Left renal cortex interstitium (tissue), 4 donors: ENCODE data around the gene ORM1. TPM values are rescaled to one million over a fixed set of nuclear protein-coding genes. Genes with fewer than 3 reads are reported as not detected.
"Not testable (repeated sequence)": the region's sequence is repeated elsewhere in the genome, so short reads cannot be mapped to it uniquely, and the experiment has no call there.

Experiments
- DNase-seq, 4 donors: peaks; one replicate each; pipeline ENCODE4 v3.0.0-alpha.2; 2013; ENCODE audit warnings: low read depth in 4 of 4, low spot score in 2 of 4, missing footprints in 1 of 4
- polyA plus RNA-seq, 4 donors: library from polyadenylated mRNA; unstranded; fragments of 120-200 nt; gene quantifications; one replicate each; pipeline ENCODE4 v1.2.1, GENCODE V29; 2013; ENCODE audit not compliant: insufficient read length in 4 of 4

ORM1 gene
- polyA plus RNA-seq, 4 donors = 0.25 to 2.3 (median 0.25) TPM; not detected in 1

- not testable (repeated sequence) for DNase-seq
Observed at GRCh38 chr9:114322160-114322818, 609 bp upstream of the ORM1 start.

DNA sequence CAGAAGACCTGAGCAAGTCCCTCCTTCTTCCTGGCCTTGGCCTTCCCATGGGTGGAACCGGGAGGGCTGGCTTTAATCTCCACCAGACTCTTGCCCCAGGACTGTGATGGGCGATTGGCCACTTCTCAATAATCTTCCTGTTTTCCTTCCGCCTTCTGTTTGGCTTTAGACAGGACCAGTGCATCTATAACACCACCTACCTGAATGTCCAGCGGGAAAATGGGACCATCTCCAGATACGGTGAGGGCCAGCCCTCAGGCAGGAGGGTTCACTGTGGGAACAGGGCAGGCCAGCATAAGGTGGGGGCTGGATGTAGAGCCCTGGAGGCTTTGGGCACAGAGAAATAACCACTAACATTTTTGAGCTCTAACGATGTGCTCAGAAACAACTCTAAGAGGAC is 951 bp downstream of the ORM1 start:
- DNase-seq = not testable (repeated sequence)

DNA sequence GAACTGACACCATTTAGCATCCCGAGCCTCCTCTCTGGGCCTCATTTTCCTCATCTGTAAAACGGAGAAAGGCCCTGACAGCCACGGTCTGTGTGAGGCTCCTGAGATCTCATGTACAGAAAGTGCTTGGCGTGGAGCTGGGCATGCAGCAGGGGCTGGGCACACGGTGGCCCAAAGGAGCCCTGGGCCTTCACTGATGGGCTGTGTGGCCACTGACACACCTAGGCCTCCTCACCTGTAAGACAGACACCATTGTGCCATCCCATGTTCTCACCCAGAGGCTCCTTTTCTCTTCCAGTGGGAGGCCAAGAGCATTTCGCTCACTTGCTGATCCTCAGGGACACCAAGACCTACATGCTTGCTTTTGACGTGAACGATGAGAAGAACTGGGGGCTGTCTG is 1.6 kb downstream of the ORM1 start:
- DNase-seq = no peak

- DNase-seq = not testable (repeated sequence)
Observed at GRCh38 chr9:114324965-114325364, 2.1 kb downstream of the ORM1 start.

DNA sequence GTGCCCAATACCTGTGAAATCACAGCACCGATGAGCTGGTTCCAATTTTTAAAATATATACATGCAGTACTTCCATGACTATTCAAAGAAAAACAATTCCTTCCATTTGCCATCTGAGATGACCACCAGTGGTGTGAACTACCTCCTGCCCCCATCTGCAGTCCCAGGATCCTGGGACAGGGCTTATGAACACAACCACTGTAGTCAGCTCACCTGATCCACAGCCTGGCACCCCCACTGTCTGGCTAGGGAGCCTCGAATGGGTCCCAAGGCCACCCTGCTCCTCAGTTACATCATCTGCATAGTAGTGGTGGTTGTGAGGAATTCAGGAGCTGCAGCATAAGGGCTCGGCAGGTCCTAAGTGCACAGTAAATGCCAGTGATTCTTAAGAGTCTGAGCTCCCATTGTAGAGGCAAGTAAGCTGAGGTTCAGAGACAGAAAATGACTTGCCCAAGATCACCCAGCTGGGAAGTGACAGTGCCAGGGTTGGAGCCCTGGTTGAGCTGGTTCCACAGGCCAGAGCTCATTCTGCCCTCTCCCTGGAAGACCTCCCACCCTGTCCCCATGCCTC is 2.9 kb downstream of the ORM1 start:
- not testable (repeated sequence) for DNase-seq

DNA sequence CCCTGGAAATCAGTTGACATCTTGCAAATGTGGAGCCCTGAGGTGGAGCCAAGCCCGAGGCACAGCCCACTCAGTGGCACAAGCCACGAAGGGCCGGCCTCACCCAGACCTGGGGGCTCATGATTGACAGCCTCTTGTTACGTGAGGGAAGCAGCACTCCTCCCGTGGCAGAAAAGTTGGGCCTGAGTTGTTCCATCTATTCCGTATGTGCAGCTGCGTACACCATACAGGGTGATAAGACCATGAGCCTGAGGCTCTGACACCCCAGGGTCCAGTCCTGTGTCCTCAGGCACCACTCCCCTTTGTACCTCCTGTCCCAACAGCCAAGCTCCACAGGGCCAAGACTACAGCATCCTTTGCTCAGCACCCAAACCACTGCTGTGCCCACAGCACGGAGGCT is 4.9 kb downstream of the ORM1 start:
- DNase-seq = no peak

- not testable (repeated sequence) for DNase-seq
Observed at GRCh38 chr9:114328357-114328820, 5.5 kb downstream of the ORM1 start.

DNA sequence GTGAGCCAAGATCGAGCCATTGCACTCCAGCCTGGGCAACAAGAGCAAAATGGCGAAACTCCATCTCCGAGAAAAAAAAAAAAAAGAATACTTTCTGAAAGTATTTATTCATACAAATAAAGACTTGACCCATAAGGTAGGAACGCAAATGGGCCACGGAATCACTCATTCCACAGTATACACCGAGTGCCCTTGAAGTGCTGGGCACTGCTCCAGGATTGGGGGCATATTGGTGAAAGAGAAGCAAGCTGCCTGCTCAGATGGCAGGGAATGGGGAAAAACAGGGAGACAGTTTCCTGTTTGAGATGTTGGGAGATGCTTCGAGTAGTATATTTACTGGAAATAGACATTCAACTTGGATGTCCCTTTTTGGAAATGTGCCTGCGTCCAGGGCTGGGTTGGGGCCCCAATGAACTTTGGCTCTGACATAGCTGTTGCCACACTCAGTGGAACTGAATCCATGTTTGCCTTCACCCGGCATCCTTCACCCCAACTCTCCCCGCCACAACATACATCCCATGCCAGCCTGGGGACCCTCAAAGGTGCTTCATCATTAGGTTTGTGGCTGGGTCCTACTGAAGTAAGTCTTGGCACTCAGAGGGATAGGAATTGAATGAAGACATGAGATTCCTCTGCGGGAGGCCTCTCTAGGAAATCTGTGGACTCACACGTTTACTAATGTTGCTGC is 6.2 kb downstream of the ORM1 start:
- not testable (repeated sequence) for DNase-seq

GRCh38 chr9:114329625-114330022 is 6.7 kb downstream of the ORM1 start, which contains the start of gene ORM2:
TSS of gene ORM2 (plus strand) at chr9:114329869. CDS start at chr9:114329905, 36 bp downstream.
- DNase-seq = not testable (repeated sequence)

- DNase-seq = no peak
Observed at GRCh38 chr9:114330636-114331035, 7.7 kb downstream of the ORM1 start.

GRCh38 chr9:114331229-114332195 is 8.6 kb downstream of the ORM1 start:
- DNase-seq = not testable (repeated sequence)

DNA sequence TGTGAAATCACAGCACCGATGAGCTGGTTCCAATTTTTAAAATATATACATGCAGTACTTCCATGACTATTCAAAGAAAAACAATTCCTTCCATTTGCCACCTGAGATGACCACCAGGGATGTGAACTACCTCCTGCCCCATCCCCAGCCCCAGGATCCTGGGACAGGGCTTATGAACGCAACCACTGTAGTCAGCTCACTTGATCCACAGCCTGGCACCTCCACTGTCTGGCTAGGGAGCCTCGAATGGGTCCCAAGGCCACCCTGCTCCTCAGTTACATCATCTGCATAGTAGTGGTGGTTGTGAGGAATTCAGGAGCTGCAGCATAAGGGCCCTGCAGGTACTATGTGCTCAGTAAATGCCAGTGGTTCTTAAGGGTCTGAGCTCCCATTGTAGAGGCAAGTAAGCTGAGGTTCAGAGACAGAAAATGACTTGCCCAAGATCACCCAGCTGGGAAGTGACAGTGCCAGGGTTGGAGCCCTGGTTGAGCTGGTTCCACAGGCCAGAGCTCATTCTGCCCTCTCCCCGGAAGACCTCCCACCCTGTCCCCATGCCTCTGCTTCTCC is 9.7 kb downstream of the ORM1 start:
- not testable (repeated sequence) for DNase-seq

DNA sequence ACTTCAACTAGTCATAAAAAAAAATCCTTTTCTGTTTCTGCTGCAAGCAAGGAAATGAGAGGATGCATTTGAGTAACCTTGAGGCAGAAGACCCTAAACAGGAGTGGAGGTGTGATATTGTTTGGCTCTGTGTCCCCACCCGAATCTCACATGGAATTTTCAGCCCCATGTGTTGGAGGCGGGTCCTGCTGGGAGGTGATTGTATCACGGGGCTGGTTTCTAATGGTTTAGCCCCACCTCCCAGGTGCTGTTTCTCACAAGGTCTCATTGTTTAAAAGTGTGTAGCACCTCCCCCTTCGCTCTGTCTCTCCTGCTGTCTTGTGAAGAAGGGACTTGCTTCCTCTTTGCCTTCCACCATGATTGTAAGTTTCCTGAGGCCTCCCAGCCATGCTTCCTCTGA is 10.8 kb downstream of the ORM1 start:
- DNase-seq = not testable (repeated sequence)

- no peak for DNase-seq
Observed at GRCh38 chr9:114334490-114334889, 11.6 kb downstream of the ORM1 start.

DNA sequence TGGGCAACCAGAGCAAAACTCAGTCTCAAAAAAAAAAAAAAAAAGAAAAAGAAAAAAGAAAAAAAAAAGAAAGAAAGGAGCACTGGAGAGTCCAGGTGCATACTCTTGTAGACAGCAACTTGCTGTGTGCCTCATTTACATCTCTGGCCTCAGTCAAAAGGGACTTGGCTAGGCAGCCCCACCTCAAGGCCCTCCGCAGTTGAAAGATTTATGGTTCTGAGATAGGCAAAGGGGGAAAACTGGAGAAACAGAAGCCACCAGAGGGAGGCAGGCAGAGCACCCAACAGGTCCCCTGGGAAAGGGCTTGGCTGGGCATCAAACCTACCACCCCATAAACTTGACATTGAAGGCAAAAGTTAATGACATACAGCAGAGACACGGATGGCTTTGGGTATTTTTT is 12.8 kb downstream of the ORM1 start:
- no peak for DNase-seq

- no peak for DNase-seq
Observed at GRCh38 chr9:114336157-114336556, 13.3 kb downstream of the ORM1 start.

DNA sequence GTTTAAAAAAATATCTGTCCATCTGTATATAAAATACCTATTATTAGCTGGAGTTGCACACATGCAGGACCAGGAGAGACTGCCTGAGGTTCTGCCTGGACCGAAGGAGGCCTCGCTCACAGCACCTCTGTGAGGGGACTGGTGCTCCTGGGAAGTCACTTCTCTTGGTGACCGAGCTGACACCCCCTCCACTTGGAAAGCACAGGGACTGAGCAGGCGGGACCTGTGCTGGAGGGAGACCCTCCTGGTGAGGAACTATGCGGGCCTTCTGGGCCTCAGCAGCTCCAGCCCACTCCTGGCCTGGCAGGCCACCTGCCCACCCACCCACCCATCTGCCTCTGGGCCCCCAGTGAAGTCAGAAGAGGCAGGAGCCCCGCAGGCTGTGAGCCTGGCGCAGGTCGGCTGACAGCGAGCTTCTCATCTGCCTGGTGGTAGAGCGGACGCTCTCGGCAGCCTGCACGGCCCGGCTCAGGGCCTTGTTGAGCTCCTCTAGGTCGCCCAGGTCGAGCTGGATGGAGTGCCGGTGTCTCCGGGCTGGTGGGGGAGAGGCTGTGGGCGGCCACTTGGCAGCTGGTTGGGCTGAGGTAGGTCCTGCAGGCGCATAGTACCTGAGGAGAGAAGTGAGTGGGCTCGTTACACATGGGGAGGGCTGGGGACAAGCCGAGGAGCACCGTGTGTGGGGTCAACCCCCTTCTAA is 13.9 kb downstream of the ORM1 start:
- DNase-seq = no peak

- no peak for DNase-seq
Observed at GRCh38 chr9:114338187-114338586, 15.3 kb downstream of the ORM1 start.

DNA sequence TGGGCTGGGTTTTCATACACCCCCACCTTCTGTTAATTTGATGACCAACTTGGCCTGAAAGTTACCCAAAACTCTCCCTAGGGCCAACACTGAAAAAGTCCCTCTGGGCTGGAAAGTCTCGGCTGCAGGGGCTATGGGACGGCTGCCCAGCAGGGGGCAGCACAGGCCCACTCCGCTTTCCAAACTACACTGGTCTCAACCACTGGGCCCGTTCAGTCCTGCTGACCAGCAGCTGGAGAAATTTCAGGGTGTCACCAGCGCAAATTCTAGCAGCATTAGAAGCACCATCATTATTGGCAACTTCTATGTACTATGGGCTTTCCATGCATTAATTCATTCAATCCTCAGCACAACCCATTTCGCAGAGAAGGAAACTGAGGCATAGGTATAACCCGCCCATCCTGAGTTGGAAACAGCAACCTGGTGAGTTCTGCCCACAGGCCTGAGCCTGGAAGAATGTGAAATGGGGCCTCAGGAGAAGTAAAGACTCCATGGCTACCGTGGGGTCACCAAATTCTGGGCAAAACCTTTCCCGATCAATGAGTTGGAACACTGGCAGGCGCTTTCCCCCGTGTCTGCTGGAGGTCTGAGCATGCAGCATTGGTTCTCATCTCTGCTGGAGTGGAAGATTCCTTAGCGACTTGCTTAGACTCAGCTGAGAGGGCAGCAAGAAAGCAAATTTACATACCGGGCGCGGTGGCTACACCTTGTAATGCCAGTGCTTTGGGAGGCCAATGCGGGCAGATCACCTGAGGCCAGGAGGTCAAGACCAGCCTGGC is 16.4 kb downstream of the ORM1 start:
- DNase-seq = peak in 1 of 4 donors; percentile 10
